GM23248 (cell line): Measurements from ENCODE around the gene BRME1.

ENCODE experiments used
- EZH2 ChIP-seq: fragments of 200-600 bp; sonication (generic); IDR thresholded peaks from 2 replicates; pipeline ENCODE4 v1.6.1; 2018; ENCODE audit warnings: antibody characterized with exemption, mild to moderate bottlenecking; ENCODE audit not compliant: insufficient read depth, poor library complexity, severe bottlenecking
- EZH2phosphoT487 ChIP-seq: fragments of 200-600 bp; sonication (generic); IDR thresholded peaks from 2 replicates; pipeline ENCODE4 v1.6.1; 2018; ENCODE audit warnings: antibody characterized with exemption, moderate library complexity, mild to moderate bottlenecking, low read depth; ENCODE audit not compliant: insufficient read depth

GRCh38 chr19:13876834-13877233 lies 29.1 kb downstream of the BRME1 start, which contains the start of gene NANOS3:
- TF ChIP-seq EZH2 (no peak), EZH2phosphoT487 (no peak)
